Glomerular visceral epithelial cell (primary cell): ENCODE results near the gene FRK.
"Not testable (repeated sequence)": the region's sequence is repeated elsewhere in the genome, so short reads cannot be mapped to it uniquely, and the experiment has no call there.

Experiments
- DNase-seq: peaks from one replicate; pipeline ENCODE4 v3.0.0-alpha.2; 2016; ENCODE audit errors: extremely low spot score

FRK gene

GRCh38 chr6:115945812-115946211, 114.9 kb downstream of the FRK start:
- DNase-seq: no peak

- DNase-seq: no peak
Measured at GRCh38 chr6:115945306-115945705, 115.4 kb downstream of the FRK start.

- DNase-seq: not testable (repeated sequence)
Measured at GRCh38 chr6:115944829-115945228, 115.9 kb downstream of the FRK start.

GRCh38 chr6:115937502-115937901, 123.2 kb downstream of the FRK start:
- DNase-seq: not testable (repeated sequence)

- no peak for DNase-seq
Measured at GRCh38 chr6:115935361-115935760, 125.3 kb downstream of the FRK start.

- no peak for DNase-seq
Measured at GRCh38 chr6:115934829-115935228, 125.9 kb downstream of the FRK start.

- DNase-seq: no peak
Measured at GRCh38 chr6:115934145-115934544, 126.5 kb downstream of the FRK start.

- DNase-seq: peak; percentile 98
Measured at GRCh38 chr6:115932481-115932880, 128.2 kb downstream of the FRK start.

GRCh38 chr6:115928000-115928399, 132.7 kb downstream of the FRK start:
- not testable (repeated sequence) for DNase-seq

- DNase-seq: no peak
Measured at GRCh38 chr6:115922971-115923370, 137.7 kb downstream of the FRK start.

GRCh38 chr6:115914098-115914497, 146.6 kb downstream of the FRK start:
- no peak for DNase-seq

GRCh38 chr6:115909923-115910546, 150.7 kb downstream of the FRK start:
- no peak for DNase-seq

GRCh38 chr6:115908906-115909559, 151.7 kb downstream of the FRK start:
- DNase-seq: peak; percentile 62

GRCh38 chr6:115905471-115905870, 155.2 kb downstream of the FRK start:
- DNase-seq: no peak

- DNase-seq: no peak
Measured at GRCh38 chr6:115902436-115902835, 158.3 kb downstream of the FRK start.

GRCh38 chr6:115901896-115902295, 158.8 kb downstream of the FRK start:
- DNase-seq: no peak

- no peak for DNase-seq
Measured at GRCh38 chr6:115899730-115900282, 160.9 kb downstream of the FRK start.

GRCh38 chr6:115898246-115898645, 162.4 kb downstream of the FRK start:
- DNase-seq: peak; percentile 29

- DNase-seq: peak; percentile 53
Measured at GRCh38 chr6:115896538-115897129, 164.1 kb downstream of the FRK start.

GRCh38 chr6:115894426-115894992, 166.2 kb downstream of the FRK start:
- DNase-seq: no peak

GRCh38 chr6:115891750-115892149, 168.9 kb downstream of the FRK start:
- DNase-seq: no peak

GRCh38 chr6:115891111-115891669, 169.5 kb downstream of the FRK start:
- DNase-seq: peak; percentile 87
